Smooth muscle cell (in vitro differentiated cells): ENCODE results near the gene DTD2. TPM values are rescaled to one million over a fixed set of nuclear protein-coding genes. Genes with fewer than 3 reads are reported as not detected.

Experiments used
- DNase-seq: peaks from one replicate; lab custom pipeline; 2025; ENCODE audit not compliant: unreplicated experiment; lab: John Stamatoyannopoulos, UW
- H2AFZ ChIP-seq: fragments of 200-600 bp; sonication (generic); 2 replicates; pipeline ENCODE4 v1.6.0; 2016; ENCODE audit warnings: antibody characterized with exemption, low read depth, mild to moderate bottlenecking
- H3F3A ChIP-seq: fragments of 200-600 bp; sonication (generic); 2 replicates; pipeline ENCODE4 v1.6.0; 2017; ENCODE audit warnings: antibody characterized with exemption, low read depth
- H3K27ac ChIP-seq: fragments of 200-600 bp; sonication (generic); 2 replicates; pipeline ENCODE4 v1.5.1; 2016; ENCODE audit warnings: low read depth, mild to moderate bottlenecking
- H3K27me3 ChIP-seq: fragments of 200-600 bp; sonication (generic); 2 replicates; pipeline ENCODE4 v1.6.1; 2016; ENCODE audit warnings: low read depth, mild to moderate bottlenecking
- H3K36me3 ChIP-seq: fragments of 200-600 bp; sonication (generic); 2 replicates; pipeline ENCODE4 v1.5.1; 2016; ENCODE audit warnings: low read depth
- H3K4me1 ChIP-seq: fragments of 200-600 bp; sonication (generic); 2 replicates; pipeline ENCODE4 v1.5.1; 2016; ENCODE audit warnings: low read depth
- H3K4me2 ChIP-seq: fragments of 200-600 bp; sonication (generic); 2 replicates; pipeline ENCODE4 v1.6.0; 2016; ENCODE audit warnings: mild to moderate bottlenecking
- H3K4me3 ChIP-seq: fragments of 200-600 bp; sonication (generic); 2 replicates; pipeline ENCODE4 v1.5.1; 2016; ENCODE audit warnings: mild to moderate bottlenecking
- H3K79me2 ChIP-seq: fragments of 200-600 bp; sonication (generic); 2 replicates; pipeline ENCODE4 v1.6.0; 2016; ENCODE audit warnings: low read depth, mild to moderate bottlenecking
- H3K9ac ChIP-seq: fragments of 200-600 bp; sonication (generic); 2 replicates; pipeline ENCODE4 v1.6.0; 2016; ENCODE audit warnings: low read depth
- H3K9me3 ChIP-seq: fragments of 200-600 bp; sonication (generic); replicated peaks from 2 replicates; pipeline ENCODE4 v1.5.1; 2016; ENCODE audit warnings: low read depth
- H4K20me1 ChIP-seq: fragments of 200-600 bp; sonication (generic); 2 replicates; pipeline ENCODE4 v1.6.0; 2016; ENCODE audit warnings: low read depth
- CTCF ChIP-seq: fragments of 200-600 bp; sonication (generic); IDR thresholded peaks from 2 replicates; pipeline ENCODE4 v1.5.1; 2017; ENCODE audit warnings: borderline replicate concordance, mild to moderate bottlenecking, antibody characterized with exemption; ENCODE audit not compliant: insufficient read depth, poor library complexity, severe bottlenecking
- WGBS: methylation state at CpG from one replicate; pipeline ENCODE4 v1.1.7; 2016; ENCODE audit warnings: low lambda C conversion rate; 5-methylcytosine and 5-hydroxymethylcytosine counted together
- polyA plus RNA-seq: library from polyadenylated mRNA; unstranded; fragments of >200 nt; fragmentation: Nextera tagmentation; extraction: Ambion mirVana; gene quantifications from 2 replicates; pipeline ENCODE4 v1.2.1, GENCODE V29; 2016
- total RNA-seq: library from RNA; depleted of rRNA; stranded (reverse); fragments of >200 nt; gene quantifications from 2 replicates; pipeline ENCODE4 v1.2.3, GENCODE V29; 2014

The DTD2 gene
- total and polyA plus RNA-seq, 2 experiments from 2014 or later, result 8.6 to 30.4 TPM

DNA sequence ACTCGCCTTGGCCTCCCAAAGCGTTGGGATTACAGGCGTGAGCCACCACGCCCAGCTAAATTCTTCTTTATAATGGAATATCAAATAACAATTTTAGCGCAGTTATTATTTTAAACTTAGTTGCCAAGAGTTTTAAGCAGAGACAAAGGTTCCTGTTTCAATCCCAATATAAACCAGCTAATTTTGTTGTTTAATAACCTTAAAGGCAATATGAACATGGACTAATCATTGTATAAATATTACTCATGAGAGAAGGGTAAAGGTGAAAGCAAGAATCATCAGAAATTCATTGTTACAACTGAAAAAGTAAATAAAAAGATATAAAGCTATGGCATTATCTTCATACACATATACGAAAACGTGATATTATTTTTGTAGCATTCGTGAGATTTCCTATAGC, 8.2 kb downstream of the DTD2 start:
- Histone ChIP-seq H3K4me2 (no peak overlapping the region), H3K27ac (no peak overlapping the region), H3K4me1 (no peaks in the 10 kb centered on the region), H3K9ac (no peak overlapping the region), H2AFZ (no peak overlapping the region), H3K9me3 (no peaks in the 10 kb centered on the region), H4K20me1 (no peaks in the 10 kb centered on the region), H3F3A (no peaks in the 10 kb centered on the region), H3K27me3 (no peaks in the 10 kb centered on the region), H3K79me2 (no peaks in the 10 kb centered on the region), H3K4me3 (no peak overlapping the region), H3K36me3 (peaks cover 9% of the 10 kb centered on the region)
- no peak for DNase-seq
- 84% methylated on average over 8 of the region's 8 CpGs for WGBS
- TF ChIP-seq CTCF, result no peak

DNA sequence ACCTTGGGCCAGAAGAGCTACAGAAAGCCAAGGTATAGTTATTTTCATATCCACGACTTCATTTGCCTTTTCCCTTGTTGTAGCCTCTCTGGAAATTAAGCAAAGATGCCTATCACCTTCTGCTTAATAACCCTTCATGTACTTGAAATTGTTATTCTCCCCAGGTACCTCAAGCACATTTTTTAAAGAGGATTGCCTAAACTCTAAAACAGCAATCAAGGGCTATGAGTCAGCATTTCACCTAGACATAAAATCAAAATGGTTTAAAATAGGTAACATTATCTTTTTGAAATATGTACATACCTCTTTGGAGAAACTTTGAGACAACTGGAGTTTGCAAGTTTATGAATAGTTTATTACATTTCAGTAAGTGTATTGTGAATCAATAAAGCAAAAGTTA, 11.6 kb downstream of the DTD2 start:
- no peak overlapping the region for H3K4me3 ChIP-seq
- no peaks in the 10 kb centered on the region for H3K9me3 ChIP-seq
- H3K9ac ChIP-seq, result no peak overlapping the region
- H4K20me1 ChIP-seq, result no peaks in the 10 kb centered on the region
- no peak overlapping the region for H3K4me2 ChIP-seq
- H3K4me1 ChIP-seq, result no peaks in the 10 kb centered on the region
- no peak for DNase-seq
- H2AFZ ChIP-seq, result no peak overlapping the region
- peaks cover 9% of the 10 kb centered on the region for H3K36me3 ChIP-seq
- no peak overlapping the region for H3K27ac ChIP-seq
- H3K27me3 ChIP-seq, result no peaks in the 10 kb centered on the region
- H3F3A ChIP-seq, result no peaks in the 10 kb centered on the region
- no peaks in the 10 kb centered on the region for H3K79me2 ChIP-seq
- no peak for TF ChIP-seq CTCF
- WGBS, result 85% methylated on average over 1 of the region's 1 CpG

GRCh38 chr14:31442284-31442683, 15.0 kb downstream of the DTD2 start:
- Histone ChIP-seq H3K36me3 (peaks cover 9% of the 10 kb centered on the region), H3K4me2 (peak overlapping the region; percentile 62), H3F3A (no peaks in the 10 kb centered on the region), H3K4me3 (no peak overlapping the region), H3K27me3 (no peaks in the 10 kb centered on the region), H3K27ac (peak overlapping the region; percentile 71), H3K4me1 (no peaks in the 10 kb centered on the region), H2AFZ (no peak overlapping the region), H3K9ac (no peak overlapping the region), H3K9me3 (no peaks in the 10 kb centered on the region), H4K20me1 (no peaks in the 10 kb centered on the region), H3K79me2 (no peaks in the 10 kb centered on the region)
- TF ChIP-seq CTCF, result no peak
- 96% methylated on average over 6 of the region's 6 CpGs for WGBS
- DNase-seq, result no peak

DNA sequence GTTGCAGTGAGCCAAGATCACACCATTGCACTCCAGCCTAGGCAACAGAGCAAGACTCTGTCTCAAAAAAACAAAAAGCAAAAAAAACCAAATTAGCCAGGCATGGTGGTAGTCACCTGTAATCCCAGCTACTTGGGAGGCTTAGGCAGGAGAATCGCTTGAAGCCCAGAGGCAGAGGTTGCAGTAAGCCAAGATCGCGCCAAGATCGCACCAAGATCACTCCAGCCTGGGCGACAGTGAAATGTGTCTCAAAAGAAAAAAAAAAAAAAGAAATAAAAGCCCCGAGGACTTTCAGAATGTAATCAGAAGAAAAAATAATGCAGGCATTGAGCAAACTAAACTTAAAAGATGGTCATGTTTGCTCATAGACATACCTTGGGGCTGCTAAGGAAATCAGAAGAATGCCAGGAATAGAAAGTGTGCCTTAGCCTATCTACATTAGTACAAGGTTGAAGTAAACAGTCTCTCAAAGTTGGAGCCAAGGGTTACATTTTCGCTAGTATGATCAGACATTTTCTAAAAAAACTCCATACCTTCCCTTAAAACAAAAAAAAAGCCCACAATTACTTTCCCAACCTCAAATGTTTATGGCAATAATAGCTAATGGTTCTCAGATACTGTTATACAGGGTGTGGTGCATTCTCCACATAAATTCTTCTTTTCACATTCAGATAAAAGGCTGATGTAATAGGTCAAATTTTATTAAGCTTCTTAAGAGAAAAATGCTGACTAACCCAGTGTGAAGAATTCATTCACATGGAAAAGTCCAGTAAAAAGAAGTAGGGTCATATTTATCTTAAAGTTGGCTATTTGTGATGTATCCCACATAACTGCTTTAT, 15.8 kb downstream of the DTD2 start:
- H3K27ac ChIP-seq, result peak overlapping the region; percentile 71
- H2AFZ ChIP-seq, result no peak overlapping the region
- H3K9ac ChIP-seq, result no peak overlapping the region
- peaks cover 9% of the 10 kb centered on the region for H3K36me3 ChIP-seq
- H3K79me2 ChIP-seq, result no peaks in the 10 kb centered on the region
- no peak for TF ChIP-seq CTCF
- H3F3A ChIP-seq, result no peaks in the 10 kb centered on the region
- no peak for DNase-seq
- no peaks in the 10 kb centered on the region for H3K9me3 ChIP-seq
- H4K20me1 ChIP-seq, result no peaks in the 10 kb centered on the region
- H3K4me2 ChIP-seq, result peak overlapping the region; percentile 62
- H3K4me3 ChIP-seq, result no peak overlapping the region
- 86% methylated on average over 7 of the region's 7 CpGs for WGBS
- H3K27me3 ChIP-seq, result no peaks in the 10 kb centered on the region
- no peaks in the 10 kb centered on the region for H3K4me1 ChIP-seq
